H1 (cell line): ENCODE results near the gene GBP5. TPM values are rescaled to one million over a fixed set of nuclear protein-coding genes. Genes with fewer than 3 reads are reported as not detected.

Experiments
- CBX8 ChIP-seq: fragments of 300-800, 300-1000 bp; sonication (generic); IDR thresholded peaks from 2 replicates; pipeline ENCODE4 v1.7.1; 2016; ENCODE audit warnings: low read depth, low read length, borderline replicate concordance
- E2F6 ChIP-seq: IDR thresholded peaks from 2 replicates; pipeline ENCODE4 v1.6.1; 2012; ENCODE audit warnings: inconsistent platforms
- FOSL1 ChIP-seq: IDR thresholded peaks from 2 replicates; pipeline ENCODE4 v1.6.1; 2011; ENCODE audit warnings: mild to moderate bottlenecking, low read depth, low read length, moderate library complexity; ENCODE audit not compliant: insufficient read depth
- NRF1 ChIP-seq: IDR thresholded peaks from 2 replicates; pipeline ENCODE4 v1.6.1; 2011; ENCODE audit warnings: mild to moderate bottlenecking, low read depth, low read length, improper control_type of control experiment
- SP2 ChIP-seq: IDR thresholded peaks from 2 replicates; pipeline ENCODE4 v1.6.1; 2012; ENCODE audit warnings: mild to moderate bottlenecking, low read length, inconsistent platforms
- SRF ChIP-seq: IDR thresholded peaks from 2 replicates; pipeline ENCODE4 v1.6.1; 2011; ENCODE audit warnings: mild to moderate bottlenecking, low read depth, low read length, moderate library complexity
- polyA plus RNA-seq, 7 experiments: library from polyadenylated mRNA; depleted of rRNA in 3 of 7; stranded (reverse) in 5 of 7; unstranded in 2 of 7; fragments of >200 nt in 5 of 7; fragments of 200-250 nt in 2 of 7; gene quantifications; 1 replicate in 5 of 7; 2 replicates in 1 of 7; 4 replicates in 1 of 7; pipeline versions ENCODE4 v1.2.1 to v1.2.3, GENCODE V29; 2011 to 2013; ENCODE audit warnings: missing spikeins in 2 of 7, mixed read lengths in 2 of 7
- total RNA-seq: library from RNA; stranded (reverse); fragmentation: NEBNext Ultra II Directional; extraction: Animal tissue kit (Norgen Biotek cat#: 25700); gene quantifications from 2 replicates; pipeline ENCODE4 v1.2.1, GENCODE V29; 2021

Gene GBP5
- total and polyA plus RNA-seq, 2 of the 8 experiments (the other 6 are each of a cell fraction or from before 2014, with no cell fraction given), result not detected

GRCh38 chr1:89312572-89312971 lies 39.9 kb upstream of the GBP5 start (continued):
- TF ChIP-seq CBX8 (no peak), FOSL1 (no peak), SRF (no peak), NRF1 (no peak), E2F6 (no peak), SP2 (no peak)
- TF ChIP-seq, all 59 proteins: peak for 0
